ENCODE measurements around the gene B4GALT2. TPM values are rescaled to one million over a fixed set of nuclear protein-coding genes. Genes with fewer than 3 reads are reported as not detected.

B4GALT2 gene
- total RNA-seq, 1 experiment from 2014 or later: 66.2 TPM

GRCh38 chr1:44016041-44016889 is 37.3 kb downstream of the B4GALT2 start:
- Histone ChIP-seq H3K36me3 (ENCODE audit: low read depth) (peaks cover 16% of the 10 kb centered on the region; the same call in 1 of the 2 replicates), H3K27me3 (ENCODE audit: insufficient read depth, low read depth) (no peaks in the 10 kb centered on the region), H4K20me1 (ENCODE audit: insufficient read depth) (peaks cover 33% of the 10 kb centered on the region; the same call in 1 of the 2 replicates), H3K9me3 (ENCODE audit: insufficient read depth, low read depth) (no peaks in the 10 kb centered on the region), H3K4me2 (no peak overlapping the region), H3F3A (ENCODE audit: insufficient read depth, low read depth) (no peaks in the 10 kb centered on the region), H3K27ac (no peak overlapping the region), H3K4me1 (replicated peaks; ENCODE audit: insufficient read depth) (no peaks in the 10 kb centered on the region), H3K4me3 (no peak overlapping the region), H3K9me2 (ENCODE audit: insufficient read depth) (no peaks in the 10 kb centered on the region), H2AFZ (no peak overlapping the region), H3K79me2 (ENCODE audit: low read depth) (no peaks in the 10 kb centered on the region)
- intact Hi-C loops (cut with micrococcal nuclease; ENCODE audit: unreplicated experiment): no loop called here
- CTCF ChIA-PET: interaction anchor here (0.7 kb wide), 1 partner anchor 35 kb away, joined by 3 read pairs; no protein-coding TSS in a partner anchor
- POLR2A ChIA-PET (ENCODE audit: unreplicated experiment): no interaction called here
- DNase-seq: no peak
- no TSS peak for BruUV-seq (replicated peaks)
- no peak for TF ChIP-seq EZH2 (IDR thresholded peaks at IDR 0.05; ENCODE audit: low read depth)
- TF ChIP-seq, protein P1, sequence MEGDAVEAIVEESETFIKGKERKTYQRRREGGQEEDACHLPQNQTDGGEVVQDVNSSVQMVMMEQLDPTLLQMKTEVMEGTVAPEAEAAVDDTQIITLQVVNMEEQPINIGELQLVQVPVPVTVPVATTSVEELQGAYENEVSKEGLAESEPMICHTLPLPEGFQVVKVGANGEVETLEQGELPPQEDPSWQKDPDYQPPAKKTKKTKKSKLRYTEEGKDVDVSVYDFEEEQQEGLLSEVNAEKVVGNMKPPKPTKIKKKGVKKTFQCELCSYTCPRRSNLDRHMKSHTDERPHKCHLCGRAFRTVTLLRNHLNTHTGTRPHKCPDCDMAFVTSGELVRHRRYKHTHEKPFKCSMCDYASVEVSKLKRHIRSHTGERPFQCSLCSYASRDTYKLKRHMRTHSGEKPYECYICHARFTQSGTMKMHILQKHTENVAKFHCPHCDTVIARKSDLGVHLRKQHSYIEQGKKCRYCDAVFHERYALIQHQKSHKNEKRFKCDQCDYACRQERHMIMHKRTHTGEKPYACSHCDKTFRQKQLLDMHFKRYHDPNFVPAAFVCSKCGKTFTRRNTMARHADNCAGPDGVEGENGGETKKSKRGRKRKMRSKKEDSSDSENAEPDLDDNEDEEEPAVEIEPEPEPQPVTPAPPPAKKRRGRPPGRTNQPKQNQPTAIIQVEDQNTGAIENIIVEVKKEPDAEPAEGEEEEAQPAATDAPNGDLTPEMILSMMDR (conservative IDR thresholded peaks at IDR 0.05): no peak

DNA sequence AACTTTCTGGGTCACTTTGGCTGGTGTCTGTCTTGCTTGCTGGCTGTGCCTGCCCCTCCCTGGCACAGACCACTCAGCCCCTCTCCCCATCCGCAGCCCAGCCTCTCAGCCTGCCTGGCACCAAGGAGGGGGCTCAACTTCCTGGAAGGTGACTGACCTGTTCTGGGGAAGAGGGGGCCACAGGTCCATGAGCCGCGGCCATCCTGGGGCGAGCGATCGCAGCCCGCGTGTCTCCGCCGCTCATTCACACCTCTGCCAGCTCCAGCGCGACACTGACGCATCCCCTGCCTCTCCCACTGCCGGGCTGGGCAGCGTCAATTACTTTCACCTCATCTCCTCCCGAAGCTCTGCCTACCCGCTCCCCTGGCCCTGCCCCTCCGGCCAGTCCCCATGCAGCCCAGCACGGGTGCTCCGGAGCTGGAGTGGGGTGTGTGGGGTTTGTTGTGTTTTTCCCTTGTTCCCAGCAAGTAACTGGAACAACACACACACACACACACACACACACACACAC is 37.9 kb downstream of the B4GALT2 start:
- Histone ChIP-seq H3K9me3 (ENCODE audit: insufficient read depth, low read depth) (no peaks in the 10 kb centered on the region), H3K4me3 (no peak overlapping the region), H2AFZ (no peak overlapping the region), H4K20me1 (ENCODE audit: insufficient read depth) (peaks cover 33% of the 10 kb centered on the region; the same call in 1 of the 2 replicates), H3K27me3 (ENCODE audit: insufficient read depth, low read depth) (no peaks in the 10 kb centered on the region), H3K27ac (no peak overlapping the region), H3K79me2 (ENCODE audit: low read depth) (no peaks in the 10 kb centered on the region; the same call in 1 of the 2 replicates), H3K4me1 (replicated peaks; ENCODE audit: insufficient read depth) (no peaks in the 10 kb centered on the region), H3K9me2 (ENCODE audit: insufficient read depth) (no peaks in the 10 kb centered on the region), H3K36me3 (ENCODE audit: low read depth) (peaks cover 21% of the 10 kb centered on the region), H3K4me2 (no peak overlapping the region), H3F3A (ENCODE audit: insufficient read depth, low read depth) (no peaks in the 10 kb centered on the region)
- DNase-seq: no peak
- TF ChIP-seq EZH2 (IDR thresholded peaks at IDR 0.05; ENCODE audit: low read depth): no peak
- TF ChIP-seq, protein P1 (conservative IDR thresholded peaks at IDR 0.05): no peak
- no TSS peak for BruUV-seq (replicated peaks)
- ChIA-PET POLR2A (ENCODE audit: unreplicated experiment) (no interaction called here), CTCF (interaction anchor here (0.7 kb wide), 1 partner anchor 34 kb away, joined by 3 read pairs; no protein-coding TSS in a partner anchor)
- intact Hi-C loops (cut with micrococcal nuclease; ENCODE audit: unreplicated experiment): no loop called here

DNA sequence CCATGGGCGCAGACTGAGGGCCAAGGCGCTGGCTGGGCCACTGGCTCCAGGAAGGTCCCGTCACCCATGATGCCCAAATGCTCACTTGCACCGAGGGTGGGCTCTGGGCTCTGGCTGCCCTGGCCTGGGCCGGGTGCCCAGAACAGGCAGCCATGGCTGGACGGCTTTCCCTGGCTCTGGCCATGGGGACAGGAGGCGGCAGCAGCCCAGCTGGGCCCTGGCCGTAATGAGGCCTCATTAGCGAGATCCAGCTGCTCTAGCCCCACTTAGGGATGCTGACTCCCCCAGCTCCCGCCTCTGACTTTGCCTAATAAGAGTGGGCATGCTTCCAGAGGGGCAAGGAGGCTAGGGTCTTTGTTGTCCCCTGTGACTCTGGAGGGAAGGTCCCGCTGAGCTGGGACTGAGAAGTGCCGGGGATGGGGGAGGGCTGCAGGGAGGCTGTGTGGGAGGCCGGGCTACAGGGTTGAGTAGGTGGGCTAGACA is 40.5 kb downstream of the B4GALT2 start:
- Histone ChIP-seq H3K36me3 (ENCODE audit: low read depth) (peaks cover 47% of the 10 kb centered on the region), H3K4me3 (no peak overlapping the region), H3F3A (ENCODE audit: insufficient read depth, low read depth) (peaks cover 11% of the 10 kb centered on the region), H3K9me2 (ENCODE audit: insufficient read depth) (no peaks in the 10 kb centered on the region), H3K79me2 (ENCODE audit: low read depth) (peaks cover 8% of the 10 kb centered on the region), H3K4me1 (replicated peaks; ENCODE audit: insufficient read depth) (peaks cover 11% of the 10 kb centered on the region), H3K27me3 (ENCODE audit: insufficient read depth, low read depth) (no peaks in the 10 kb centered on the region), H3K27ac (no peak overlapping the region), H3K9me3 (ENCODE audit: insufficient read depth, low read depth) (no peaks in the 10 kb centered on the region), H4K20me1 (ENCODE audit: insufficient read depth) (peaks cover 27% of the 10 kb centered on the region), H3K4me2 (no peak overlapping the region), H2AFZ (no peak overlapping the region)
- CTCF ChIA-PET: no interaction called here
- BruUV-seq (replicated peaks): no TSS peak
- no peak for DNase-seq
- TF ChIP-seq, protein P1 (conservative IDR thresholded peaks at IDR 0.05): no peak
- no peak for TF ChIP-seq EZH2 (IDR thresholded peaks at IDR 0.05; ENCODE audit: low read depth)
- POLR2A ChIA-PET (ENCODE audit: unreplicated experiment): no interaction called here
- intact Hi-C loops (cut with micrococcal nuclease; ENCODE audit: unreplicated experiment): no loop called here
